Measurements from ENCODE around the gene NTN5. TPM values are rescaled to one million over a fixed set of nuclear protein-coding genes. Genes with fewer than 3 reads are reported as not detected.

The NTN5 gene
- total RNA-seq (under 1 TPM in 5 of 6 donors, not detected in 1; 0.12 to 0.37 (median 0.20) TPM), polyA plus RNA-seq (1 to 10 TPM in 1 of 2 donors, under 1 TPM in 1; 0.38 to 1.8 TPM)

GRCh38 chr19:48672994-48673393 is at the start of gene NTN5:
Gene NTN5 (minus strand): TSS chr19:48673017. CDS start chr19:48670986, 2,031 bp downstream.
- ATAC-seq: no peak
- Histone ChIP-seq H3K9me3 (no peaks in the 10 kb centered on the region), H3K27ac (no peak within 1 kb of the TSS), H3K36me3 (no peaks in the 10 kb centered on the region), H3K4me3 (no peak within 1 kb of the TSS), H3K4me1 (peaks cover 0 to 4% (median 0%) of the 10 kb centered on the region in 3 donors), H3K27me3 (no peaks in the 10 kb centered on the region)
- no peak for DNase-seq
- no peak for TF ChIP-seq CTCF (IDR thresholded peaks at IDR 0.05)
- WGBS, 2 donors: 82 to 92% methylated on average over 23 to 25 of the region's 25 CpGs
- no peak for FAIRE-seq
- intact Hi-C loops (cut with DNase I): no loop called here

- 83 to 88% methylated on average over 11 of the region's 11 CpGs for WGBS, 2 donors
- FAIRE-seq: no peak
- Histone ChIP-seq H3K27me3 (no peaks in the 10 kb centered on the region), H3K9me3 (no peaks in the 10 kb centered on the region), H3K36me3 (no peaks in the 10 kb centered on the region), H3K27ac (no peak overlapping the region), H3K4me1 (no peaks in the 10 kb centered on the region), H3K4me3 (no peak overlapping the region)
- no peak for ATAC-seq
- intact Hi-C loops (cut with DNase I): no loop called here
- TF ChIP-seq CTCF (IDR thresholded peaks at IDR 0.05): no peak
- DNase-seq: no peak
Measured at GRCh38 chr19:48722196-48722708, 49.4 kb upstream of the NTN5 start.

GRCh38 chr19:48720613-48721296 is 47.9 kb upstream of the NTN5 start:
- Histone ChIP-seq H3K36me3 (no peaks in the 10 kb centered on the region), H3K4me3 (peak overlapping the region; percentile 33 to 52 (median 36)), H3K27ac (peak overlapping the region; percentile 57 to 78 (median 68)), H3K4me1 (no peaks in the 10 kb centered on the region), H3K27me3 (no peaks in the 10 kb centered on the region), H3K9me3 (no peaks in the 10 kb centered on the region)
- peak; percentile 88 to 94 (median 90) for ATAC-seq
- peak; percentile 90 to 100 (median 98) for DNase-seq
- intact Hi-C loops (cut with DNase I): no loop called here
- no peak for TF ChIP-seq CTCF (IDR thresholded peaks at IDR 0.05)
- FAIRE-seq: peak; percentile 96
- WGBS, 2 donors: 4 to 6% methylated on average over 42 of the region's 42 CpGs

GRCh38 chr19:48720251-48720612 is 47.4 kb upstream of the NTN5 start:
- peak; percentile 14 to 49 (median 42) for ATAC-seq
- Histone ChIP-seq H3K4me1 (no peaks in the 10 kb centered on the region), H3K27me3 (no peaks in the 10 kb centered on the region), H3K4me3 (peak overlapping the region in 2 of 4 donors; percentile 33 to 52), H3K27ac (peak overlapping the region in 3 of 4 donors; percentile 57 to 78 (median 70)), H3K9me3 (no peaks in the 10 kb centered on the region), H3K36me3 (no peaks in the 10 kb centered on the region)
- DNase-seq: no peak
- FAIRE-seq: no peak
- intact Hi-C loops (cut with DNase I): no loop called here
- TF ChIP-seq CTCF (IDR thresholded peaks at IDR 0.05): no peak
- WGBS, 2 donors: 1 to 9% methylated on average over 12 of the region's 12 CpGs
